ENCODE measurements around the gene GALNT18.

Gene GALNT18

DNA sequence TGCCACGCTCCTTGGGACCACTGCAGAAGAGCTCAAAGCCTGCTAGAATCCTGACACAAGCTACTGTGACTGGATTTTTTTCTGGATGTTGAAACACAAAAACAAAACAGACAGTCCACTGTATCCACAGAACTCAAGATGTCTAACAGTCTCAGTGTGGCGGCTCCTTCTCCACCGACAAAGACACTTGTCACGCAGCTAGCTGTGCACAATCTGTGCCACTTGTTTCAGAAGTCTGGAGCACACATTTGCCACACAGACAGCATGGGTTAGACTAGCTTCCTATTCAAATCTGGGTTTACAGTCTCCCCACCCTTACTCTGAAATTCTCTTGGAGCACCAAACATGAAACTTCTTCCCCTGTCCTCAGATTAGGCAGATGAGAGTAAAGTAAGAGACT is 99.2 kb downstream of the GALNT18 start:
- no peaks in the 10 kb centered on the region for H4K20me1 ChIP-seq (ENCODE audit: low read depth, low read length)
- TF ChIP-seq EZH2phosphoT487 (conservative IDR thresholded peaks at IDR 0.05; ENCODE audit: low read length) = no peak
- TF ChIP-seq, protein P1, sequence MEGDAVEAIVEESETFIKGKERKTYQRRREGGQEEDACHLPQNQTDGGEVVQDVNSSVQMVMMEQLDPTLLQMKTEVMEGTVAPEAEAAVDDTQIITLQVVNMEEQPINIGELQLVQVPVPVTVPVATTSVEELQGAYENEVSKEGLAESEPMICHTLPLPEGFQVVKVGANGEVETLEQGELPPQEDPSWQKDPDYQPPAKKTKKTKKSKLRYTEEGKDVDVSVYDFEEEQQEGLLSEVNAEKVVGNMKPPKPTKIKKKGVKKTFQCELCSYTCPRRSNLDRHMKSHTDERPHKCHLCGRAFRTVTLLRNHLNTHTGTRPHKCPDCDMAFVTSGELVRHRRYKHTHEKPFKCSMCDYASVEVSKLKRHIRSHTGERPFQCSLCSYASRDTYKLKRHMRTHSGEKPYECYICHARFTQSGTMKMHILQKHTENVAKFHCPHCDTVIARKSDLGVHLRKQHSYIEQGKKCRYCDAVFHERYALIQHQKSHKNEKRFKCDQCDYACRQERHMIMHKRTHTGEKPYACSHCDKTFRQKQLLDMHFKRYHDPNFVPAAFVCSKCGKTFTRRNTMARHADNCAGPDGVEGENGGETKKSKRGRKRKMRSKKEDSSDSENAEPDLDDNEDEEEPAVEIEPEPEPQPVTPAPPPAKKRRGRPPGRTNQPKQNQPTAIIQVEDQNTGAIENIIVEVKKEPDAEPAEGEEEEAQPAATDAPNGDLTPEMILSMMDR (IDR thresholded peaks at IDR 0.05; ENCODE audit: insufficient read depth, low read length, poor library complexity, severe bottlenecking) = no peak

DNA sequence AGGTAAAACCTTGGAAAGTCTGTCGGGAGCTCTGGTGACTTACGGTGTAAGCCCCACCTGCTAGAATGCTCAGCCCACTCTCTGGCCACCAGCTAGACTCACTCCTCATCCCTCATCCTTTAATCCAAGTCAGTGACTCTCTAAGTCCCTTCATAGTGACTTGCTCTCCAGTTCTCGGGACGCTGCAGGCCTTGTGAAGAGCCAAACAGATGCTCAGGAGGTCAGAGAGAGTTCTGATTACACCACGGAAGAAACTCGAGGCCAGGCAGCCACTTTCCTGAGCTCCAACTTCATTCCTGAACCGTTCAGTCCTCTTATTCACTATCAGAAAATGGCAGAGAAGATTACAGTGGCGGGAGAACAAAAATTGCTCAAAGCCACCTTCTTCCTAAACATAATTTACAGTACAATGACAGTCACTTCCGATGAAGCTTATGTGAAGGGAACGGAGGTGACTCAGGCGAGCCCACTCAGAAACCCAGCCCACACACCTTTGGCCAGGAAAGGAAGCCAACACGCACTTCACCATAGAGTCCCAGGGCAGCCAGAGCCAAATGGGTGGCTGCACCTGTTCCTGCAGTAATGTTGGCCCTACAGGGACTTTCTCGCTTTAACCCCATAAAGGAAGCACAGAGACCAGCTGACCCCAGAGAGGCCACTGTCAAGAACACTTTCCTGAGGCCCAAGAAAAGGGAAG is 100.4 kb downstream of the GALNT18 start:
- no peak overlapping the region for H3K27ac ChIP-seq (ENCODE audit: low read depth, low read length)
- TF ChIP-seq, protein P1 (IDR thresholded peaks at IDR 0.05; ENCODE audit: insufficient read depth, low read length, poor library complexity, severe bottlenecking) = no peak
- no peak for TF ChIP-seq EZH2phosphoT487 (conservative IDR thresholded peaks at IDR 0.05; ENCODE audit: low read length)

More for the DNA sequence above, 99.2 kb downstream of the GALNT18 start:
- no peaks in the 10 kb centered on the region for H3K36me3 ChIP-seq (ENCODE audit: low read length)
- H3K9me3 ChIP-seq (ENCODE audit: insufficient read depth, low read length) = no peaks in the 10 kb centered on the region
- no peaks in the 10 kb centered on the region for H3K27me3 ChIP-seq (ENCODE audit: low read length)
- no peaks in the 10 kb centered on the region for H3K9me2 ChIP-seq (replicated peaks; ENCODE audit: insufficient read depth, low read length)
- H3F3A ChIP-seq (ENCODE audit: insufficient read depth) = no peaks in the 10 kb centered on the region
- H3K27ac ChIP-seq (ENCODE audit: low read depth, low read length) = no peak overlapping the region
- no peak overlapping the region for H3K9ac ChIP-seq (ENCODE audit: low read length)
- no peak overlapping the region for H2AFZ ChIP-seq (ENCODE audit: low read depth, low read length, severe bottlenecking)
- no peak overlapping the region for H3K4me3 ChIP-seq (ENCODE audit: insufficient read depth, low read length, poor library complexity, severe bottlenecking)
- no peaks in the 10 kb centered on the region for H3K79me2 ChIP-seq (ENCODE audit: insufficient read depth, low read length)
- no peak overlapping the region for H3K4me2 ChIP-seq (ENCODE audit: low read depth, low read length, poor library complexity, severe bottlenecking)

DNA sequence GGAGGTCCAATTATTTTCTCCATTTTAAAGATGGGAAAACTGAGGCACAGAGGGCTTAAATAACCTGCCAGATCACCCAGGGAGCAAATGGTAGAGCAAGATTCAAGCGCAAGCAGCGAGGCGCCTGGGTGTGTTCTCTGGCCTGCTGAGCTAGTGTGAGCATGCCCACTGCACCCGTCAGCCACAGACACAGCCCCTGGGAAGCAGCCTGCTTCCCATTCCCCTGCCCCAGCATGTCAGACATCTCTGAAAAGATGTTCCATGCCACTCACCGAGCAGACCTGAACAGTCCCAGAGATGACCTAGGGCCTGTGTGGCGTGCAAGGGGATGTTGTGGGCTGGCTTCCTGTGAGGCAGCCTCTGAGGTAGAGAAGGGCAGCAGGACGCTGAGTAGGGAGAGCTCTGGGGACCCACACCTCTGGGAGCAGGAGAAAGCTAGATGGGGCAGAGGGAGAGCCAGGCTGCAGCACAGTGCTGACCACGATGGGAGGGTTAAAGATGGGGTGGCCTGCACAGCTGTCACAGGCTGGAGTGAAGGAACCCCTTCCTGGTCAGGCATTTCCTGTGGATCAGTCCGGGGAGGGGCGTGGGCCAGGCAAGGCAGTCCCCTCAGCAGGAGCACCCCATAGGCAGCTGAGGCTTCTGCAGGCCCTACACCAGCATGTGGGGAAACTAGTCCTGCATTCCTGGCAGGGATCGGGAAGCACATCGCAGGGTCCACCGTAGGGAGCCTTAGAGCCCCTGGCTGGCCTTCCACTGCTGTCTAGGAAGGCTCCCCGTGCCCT is 101.4 kb downstream of the GALNT18 start:
- Histone ChIP-seq H4K20me1 (ENCODE audit: low read depth, low read length) (no peaks in the 10 kb centered on the region), H3K27ac (ENCODE audit: low read depth, low read length) (no peak overlapping the region), H2AFZ (ENCODE audit: low read depth, low read length, severe bottlenecking) (no peak overlapping the region), H3F3A (ENCODE audit: insufficient read depth) (no peaks in the 10 kb centered on the region), H3K36me3 (ENCODE audit: low read length) (no peaks in the 10 kb centered on the region), H3K9me2 (replicated peaks; ENCODE audit: insufficient read depth, low read length) (no peaks in the 10 kb centered on the region), H3K9me3 (ENCODE audit: insufficient read depth, low read length) (no peaks in the 10 kb centered on the region), H3K79me2 (ENCODE audit: insufficient read depth, low read length) (no peaks in the 10 kb centered on the region), H3K4me3 (ENCODE audit: insufficient read depth, low read length, poor library complexity, severe bottlenecking) (no peak overlapping the region), H3K4me2 (ENCODE audit: low read depth, low read length, poor library complexity, severe bottlenecking) (no peak overlapping the region), H3K27me3 (ENCODE audit: low read length) (no peaks in the 10 kb centered on the region), H3K9ac (ENCODE audit: low read length) (no peak overlapping the region)
- TF ChIP-seq, protein P1 (IDR thresholded peaks at IDR 0.05; ENCODE audit: insufficient read depth, low read length, poor library complexity, severe bottlenecking) = no peak
- no peak for TF ChIP-seq EZH2phosphoT487 (conservative IDR thresholded peaks at IDR 0.05; ENCODE audit: low read length)

More for the DNA sequence above, 100.4 kb downstream of the GALNT18 start:
- H3K27me3 ChIP-seq (ENCODE audit: low read length) = no peaks in the 10 kb centered on the region
- no peaks in the 10 kb centered on the region for H4K20me1 ChIP-seq (ENCODE audit: low read depth, low read length)
- H3K4me3 ChIP-seq (ENCODE audit: insufficient read depth, low read length, poor library complexity, severe bottlenecking) = no peak overlapping the region
- no peaks in the 10 kb centered on the region for H3K79me2 ChIP-seq (ENCODE audit: insufficient read depth, low read length)
- no peaks in the 10 kb centered on the region for H3F3A ChIP-seq (ENCODE audit: insufficient read depth)
- no peak overlapping the region for H3K9ac ChIP-seq (ENCODE audit: low read length)
- no peak overlapping the region for H2AFZ ChIP-seq (ENCODE audit: low read depth, low read length, severe bottlenecking)
- H3K36me3 ChIP-seq (ENCODE audit: low read length) = no peaks in the 10 kb centered on the region
- H3K4me2 ChIP-seq (ENCODE audit: low read depth, low read length, poor library complexity, severe bottlenecking) = no peak overlapping the region
- H3K9me2 ChIP-seq (replicated peaks; ENCODE audit: insufficient read depth, low read length) = no peaks in the 10 kb centered on the region
- no peaks in the 10 kb centered on the region for H3K9me3 ChIP-seq (ENCODE audit: insufficient read depth, low read length)

All from SU-DHL-6 (cell line).